HG03521 (cell line): Measurements from ENCODE around the gene BNIP5.

Experiments
- ATAC-seq: cut with Tn5 transposase; IDR thresholded peaks from one replicate; pipeline ENCODE4 v1.9.1; 2021; ENCODE audit warnings: mild to moderate bottlenecking, moderate library complexity; ENCODE audit not compliant: unreplicated experiment

BNIP5 gene

DNA sequence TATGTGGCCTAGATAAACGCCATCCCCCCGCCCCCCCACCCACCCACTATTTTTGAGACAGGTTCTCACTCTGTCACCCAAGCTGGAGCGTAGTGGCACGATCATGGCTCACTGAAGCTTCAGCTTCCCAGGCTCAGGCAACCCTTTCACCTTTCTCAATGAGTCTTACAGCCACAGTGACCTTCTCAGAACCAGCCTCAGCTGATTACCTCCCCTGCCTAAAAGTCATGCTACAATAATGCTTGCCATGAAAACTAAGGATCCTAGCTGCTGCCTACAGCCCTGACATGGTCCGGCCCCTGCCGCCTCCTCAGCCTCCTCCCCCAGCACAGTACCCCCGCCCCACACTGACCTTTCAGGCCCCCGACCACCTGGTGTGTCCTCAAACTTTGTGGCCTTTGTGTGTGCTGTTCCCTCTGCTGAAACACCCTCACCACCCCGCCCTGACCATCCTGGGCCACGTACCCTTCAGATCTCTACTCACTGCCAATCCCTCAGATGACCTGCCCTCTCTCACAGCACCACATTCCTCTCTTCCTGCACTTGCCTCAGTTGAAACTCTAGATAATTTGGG, 35.5 kb downstream of the BNIP5 start:
- no peak for ATAC-seq

DNA sequence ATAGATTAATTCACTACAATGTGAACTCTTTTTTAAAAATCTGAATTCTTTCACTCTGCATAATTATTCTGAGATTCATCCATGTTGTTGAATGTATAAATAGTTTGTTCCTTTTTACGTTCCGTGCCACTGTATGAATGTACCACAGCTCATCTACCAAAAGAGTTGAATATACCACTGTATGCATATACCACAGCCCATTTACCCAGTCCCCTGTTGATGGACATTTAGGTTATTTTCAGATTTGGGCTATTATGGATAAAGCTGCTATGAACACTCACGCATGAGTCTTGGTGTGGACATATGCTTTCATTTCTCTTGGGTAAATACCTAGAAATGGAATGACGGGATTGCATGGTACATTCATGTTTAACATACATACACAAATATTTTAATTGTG, 38.7 kb downstream of the BNIP5 start:
- no peak for ATAC-seq

DNA sequence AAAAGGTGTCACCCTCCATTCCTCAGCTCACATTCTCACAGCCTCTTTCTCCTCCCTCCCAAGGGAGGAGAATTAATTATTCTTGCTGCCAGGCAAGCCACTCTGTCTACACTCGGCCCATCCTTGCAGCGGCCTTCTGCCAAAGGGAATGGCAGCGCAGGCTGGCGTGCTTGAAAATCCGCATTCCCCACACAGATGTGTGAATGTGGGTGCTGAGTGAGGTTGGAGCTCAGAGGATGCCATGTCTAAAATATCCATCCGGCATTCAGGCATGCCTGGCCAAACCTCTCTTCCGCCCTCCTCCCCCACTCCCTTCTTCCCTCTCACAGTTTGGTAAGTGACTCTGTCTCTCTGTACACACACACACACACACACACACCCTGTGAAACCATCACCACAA, 39.2 kb downstream of the BNIP5 start:
- no peak for ATAC-seq

DNA sequence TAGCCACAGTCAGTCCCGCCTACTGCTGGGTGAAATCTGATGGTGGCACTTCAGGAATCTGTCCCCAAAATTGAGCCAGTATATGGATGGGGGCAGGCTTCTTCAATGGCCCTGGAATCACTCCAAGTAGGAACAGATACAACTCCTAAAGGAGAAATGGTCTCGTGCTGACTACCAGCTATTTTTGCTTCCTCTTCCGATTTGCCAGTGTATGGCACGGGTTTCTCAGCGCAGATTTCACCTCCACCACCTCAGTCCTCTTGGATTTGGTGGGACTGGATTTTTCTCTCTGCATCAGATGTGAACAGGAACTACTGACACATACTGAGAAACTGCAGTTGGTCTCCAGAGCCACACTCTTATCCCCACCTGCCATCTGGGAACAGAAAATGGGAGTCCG, 39.6 kb downstream of the BNIP5 start:
- no peak for ATAC-seq

DNA sequence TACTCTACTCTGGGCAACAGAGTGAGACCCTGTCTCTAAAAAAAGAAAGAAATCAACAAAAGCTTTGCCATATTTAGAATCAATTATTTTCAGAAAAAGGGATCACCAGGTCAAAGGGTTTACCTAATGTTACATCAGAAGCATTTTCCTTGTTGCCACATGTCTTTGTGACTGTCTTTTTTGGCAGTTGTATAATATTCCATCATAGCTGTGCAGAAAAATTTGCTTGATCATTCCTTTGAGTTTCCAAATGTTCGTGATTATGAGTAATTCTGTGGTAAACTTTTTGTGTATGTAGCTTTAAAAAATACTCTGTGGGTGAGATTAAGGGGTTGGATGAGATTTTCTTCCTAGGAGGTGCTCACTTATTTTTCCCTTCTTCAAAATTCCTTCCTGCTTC, 40.4 kb downstream of the BNIP5 start:
- ATAC-seq: no peak

DNA sequence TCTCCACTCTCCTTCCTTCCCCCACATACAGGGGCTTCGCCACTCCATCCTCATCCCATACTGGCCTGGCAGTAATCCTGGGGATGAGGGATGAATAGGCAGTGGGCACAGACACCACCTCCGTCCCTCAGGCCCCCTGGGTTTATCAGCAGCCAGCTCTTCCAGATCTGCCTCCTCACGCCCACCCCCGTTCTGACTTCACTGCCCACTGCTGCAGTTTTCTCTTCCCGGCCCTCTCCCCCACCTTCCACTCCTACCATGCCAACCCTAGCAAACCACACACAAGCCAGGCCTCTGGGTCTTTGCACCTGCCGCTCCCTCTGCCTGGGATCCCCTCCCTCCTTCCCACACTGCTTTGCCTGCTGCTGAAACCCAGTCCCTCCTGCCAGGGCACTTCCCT, 44.5 kb downstream of the BNIP5 start:
- no peak for ATAC-seq

DNA sequence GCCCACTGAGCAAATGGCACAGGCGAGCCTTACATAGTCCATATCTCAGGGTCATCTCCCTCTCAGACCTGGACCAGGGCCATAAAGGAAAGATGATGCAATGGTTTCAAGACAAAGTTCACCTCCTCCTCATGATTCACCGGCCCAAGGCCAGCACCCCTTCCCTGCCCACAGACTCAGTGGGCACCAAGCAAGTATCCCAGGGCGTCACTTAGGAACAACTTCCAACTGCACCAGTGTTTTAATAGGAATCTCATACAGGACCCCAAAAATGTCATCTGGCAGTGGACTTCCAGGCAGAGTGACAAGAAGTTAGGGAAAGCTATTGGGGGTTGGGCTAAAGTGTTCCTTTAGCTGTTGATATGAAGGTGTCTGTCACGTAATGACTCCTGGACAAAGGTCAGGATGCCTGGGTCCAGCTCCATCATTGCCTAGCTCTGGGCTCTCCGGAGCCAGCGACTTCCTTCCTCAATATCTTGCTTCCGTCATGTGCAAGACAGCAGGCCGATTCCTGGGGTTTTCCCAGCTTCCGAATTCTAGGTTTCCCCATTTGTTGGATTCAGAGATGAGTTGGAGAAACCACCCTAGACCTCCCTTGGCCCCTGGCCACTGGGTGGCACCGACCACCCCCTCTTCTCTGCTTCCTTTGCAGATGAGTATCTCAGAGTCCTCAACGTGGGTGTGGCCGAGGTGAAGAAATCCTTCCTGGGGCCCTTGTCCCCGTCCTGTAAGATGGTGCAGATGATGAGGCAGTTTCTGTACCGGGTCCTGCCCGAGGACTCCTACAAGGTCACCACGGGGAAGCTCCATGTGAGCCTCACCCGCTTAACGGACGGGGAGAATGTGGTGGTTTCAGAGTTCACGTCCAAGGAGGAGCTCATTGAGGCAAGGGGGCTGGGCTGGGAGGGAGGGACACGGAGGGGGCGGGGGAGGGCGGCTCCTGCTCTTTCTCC, 45.7 kb downstream of the BNIP5 start:
- ATAC-seq: no peak

DNA sequence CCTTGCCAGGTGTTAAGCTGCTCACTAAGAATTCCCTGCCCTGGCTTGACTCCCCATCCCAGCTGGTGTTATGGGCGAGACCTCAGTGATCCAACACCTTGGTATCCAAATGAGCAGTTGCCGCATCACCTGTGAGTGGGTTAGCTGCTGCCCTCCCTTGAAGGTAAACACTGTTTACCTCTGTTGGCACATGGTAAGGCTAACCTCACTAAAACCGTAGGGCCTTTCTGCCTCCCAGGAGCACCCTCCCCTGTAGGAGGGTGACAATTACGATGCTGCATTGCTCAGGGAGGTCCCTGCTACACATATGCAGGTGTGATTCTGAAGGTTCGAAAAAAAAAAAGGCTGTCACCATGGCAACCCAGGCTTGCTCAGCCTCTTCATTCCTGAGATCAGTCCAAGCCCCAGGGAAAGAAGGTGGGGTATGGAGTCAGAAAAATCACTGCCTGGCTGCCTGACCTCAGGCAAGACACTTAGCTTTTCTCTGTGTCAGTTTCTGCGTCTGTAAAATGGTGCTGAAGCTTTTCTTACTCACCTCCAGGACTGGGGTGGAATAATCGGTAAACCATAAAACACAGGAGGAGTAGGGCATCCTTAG, 47.3 kb downstream of the BNIP5 start:
- no peak for ATAC-seq

DNA sequence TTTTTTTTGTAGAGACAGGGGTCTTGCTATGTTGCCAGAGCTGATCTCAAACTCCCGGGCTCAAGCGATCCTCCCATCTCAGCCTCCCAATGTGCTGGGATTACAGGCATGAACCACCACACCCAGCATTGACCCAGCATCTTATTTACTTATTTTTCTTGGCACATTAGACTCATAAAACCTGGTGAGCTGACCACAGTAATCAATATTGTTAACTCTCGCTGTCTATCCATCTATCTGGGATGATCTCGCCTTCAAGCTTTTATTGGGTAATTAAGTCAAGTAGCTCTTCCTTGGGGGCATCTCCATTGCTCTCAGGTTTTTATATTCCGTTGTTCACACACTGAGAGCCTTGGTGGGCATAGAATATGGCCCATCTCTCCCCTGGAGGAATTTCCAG, 49.8 kb downstream of the BNIP5 start:
- no peak for ATAC-seq

DNA sequence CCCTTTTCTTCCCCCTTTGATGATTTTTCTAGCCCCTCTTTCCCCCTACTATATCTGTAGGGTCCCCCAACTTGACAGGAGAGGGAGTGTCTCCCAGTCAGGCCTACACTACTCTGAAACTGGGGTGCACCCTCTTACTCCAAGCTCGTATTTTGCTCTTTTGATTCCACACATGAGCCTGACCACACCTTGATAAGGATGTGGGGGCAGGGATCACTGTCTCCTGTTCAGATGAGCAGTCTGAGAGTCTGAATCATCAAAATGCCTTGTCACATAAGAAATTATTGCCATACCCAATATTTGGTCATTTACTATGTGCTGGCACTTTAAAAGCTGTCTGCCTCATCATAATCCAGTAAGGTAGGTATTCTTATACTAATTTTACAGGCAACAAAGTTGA, 50.9 kb downstream of the BNIP5 start:
- no peak for ATAC-seq

DNA sequence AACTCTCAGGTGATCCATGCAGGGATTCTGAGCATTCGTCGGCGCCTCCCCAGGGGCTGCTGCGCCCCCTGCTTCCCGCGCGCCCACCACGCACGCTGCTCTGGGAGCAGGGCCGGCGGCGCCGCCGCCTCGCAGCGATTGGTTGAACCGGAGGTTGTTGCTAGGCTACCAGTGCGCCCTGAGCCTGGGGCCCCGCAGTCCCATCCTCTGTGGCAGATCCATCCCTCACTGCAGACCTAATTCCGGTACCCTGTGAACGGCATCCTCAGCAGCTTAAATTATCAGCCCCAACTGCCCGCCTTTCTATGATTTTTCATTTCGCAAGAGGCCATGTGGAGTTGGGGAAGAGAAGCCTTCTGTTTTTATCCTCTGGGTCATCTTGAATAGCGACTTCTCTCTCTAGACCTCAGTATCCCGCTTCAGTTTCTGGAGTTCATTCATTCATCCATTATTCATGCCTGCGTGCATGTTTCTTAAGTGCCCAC, 51.5 kb downstream of the BNIP5 start:
- no peak for ATAC-seq

DNA sequence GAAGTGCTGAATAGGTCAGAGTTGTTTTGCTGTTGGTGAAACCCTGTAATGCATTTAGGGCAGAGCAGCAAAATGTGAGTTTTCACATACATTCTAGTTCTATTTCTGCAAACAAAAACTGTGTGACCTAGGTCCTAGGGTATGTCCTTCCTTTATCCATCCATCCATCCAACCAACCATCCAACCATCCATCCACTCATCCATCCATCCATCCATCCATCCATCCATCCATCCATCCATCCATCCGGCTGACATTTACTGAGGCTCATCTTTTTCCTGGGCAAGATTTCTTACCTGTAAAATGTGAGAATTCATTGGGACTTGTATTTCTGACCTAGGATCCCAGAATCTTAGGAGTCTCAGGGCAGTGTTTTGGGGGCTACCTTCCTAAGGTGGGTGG, 52.3 kb downstream of the BNIP5 start:
- ATAC-seq: no peak

DNA sequence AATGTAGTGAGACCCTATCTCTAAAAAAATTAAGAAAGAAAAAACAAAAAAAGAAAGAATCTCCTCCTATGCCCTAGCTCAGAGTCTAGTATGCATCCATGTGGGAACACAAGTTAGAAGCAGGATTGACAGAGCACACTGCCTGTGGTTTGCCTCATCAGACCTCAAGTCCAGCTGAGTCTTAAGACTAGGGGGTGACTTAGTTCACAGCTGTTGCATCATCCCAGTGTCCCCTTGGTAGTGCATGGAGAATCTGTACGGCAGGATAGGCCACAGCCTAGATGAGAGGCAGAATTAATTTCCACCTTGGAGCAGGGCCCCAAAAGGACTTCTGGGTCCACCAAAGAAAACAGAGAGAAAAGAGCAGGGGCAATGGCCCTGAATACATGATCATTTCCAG, 53.1 kb downstream of the BNIP5 start:
- no peak for ATAC-seq

DNA sequence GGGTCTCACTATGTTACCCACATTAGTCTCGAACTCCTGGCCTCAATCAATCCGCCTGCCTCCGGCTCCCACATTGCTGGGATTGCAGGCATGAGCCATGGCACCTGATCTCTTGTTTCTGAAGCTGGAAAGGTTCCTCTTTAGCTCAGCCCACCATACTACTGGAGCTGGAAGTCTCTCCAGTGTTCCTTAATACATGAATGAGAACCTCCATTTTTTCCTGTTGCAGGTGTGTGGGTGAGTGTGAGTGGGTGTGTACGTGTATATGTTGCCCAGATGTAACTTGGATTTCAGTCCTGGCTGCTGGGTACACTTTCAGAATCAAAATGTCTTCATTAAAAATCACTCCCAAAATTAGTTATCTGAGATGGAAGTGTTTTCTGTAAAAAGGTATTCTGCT, 55.7 kb downstream of the BNIP5 start:
- ATAC-seq: no peak

DNA sequence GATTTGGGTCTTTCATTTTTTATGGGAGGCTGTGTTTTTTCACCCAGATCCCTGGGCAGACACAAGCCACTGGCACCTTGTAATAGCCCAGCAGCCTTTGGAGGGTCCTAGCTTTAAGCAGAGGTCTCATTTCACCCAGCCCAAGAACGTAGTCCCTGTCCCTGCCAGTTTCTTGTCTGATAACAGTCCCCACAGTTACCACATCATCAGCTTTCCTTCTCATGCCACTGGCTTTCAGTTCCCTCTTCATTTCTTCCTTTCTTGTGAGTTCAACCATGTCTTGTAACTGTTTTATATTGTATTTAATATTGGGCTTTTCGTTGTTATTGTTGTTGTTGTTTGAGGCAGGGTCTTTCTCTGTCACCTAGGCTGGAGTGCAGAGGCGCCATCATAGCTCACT, 56.2 kb downstream of the BNIP5 start:
- ATAC-seq: no peak

DNA sequence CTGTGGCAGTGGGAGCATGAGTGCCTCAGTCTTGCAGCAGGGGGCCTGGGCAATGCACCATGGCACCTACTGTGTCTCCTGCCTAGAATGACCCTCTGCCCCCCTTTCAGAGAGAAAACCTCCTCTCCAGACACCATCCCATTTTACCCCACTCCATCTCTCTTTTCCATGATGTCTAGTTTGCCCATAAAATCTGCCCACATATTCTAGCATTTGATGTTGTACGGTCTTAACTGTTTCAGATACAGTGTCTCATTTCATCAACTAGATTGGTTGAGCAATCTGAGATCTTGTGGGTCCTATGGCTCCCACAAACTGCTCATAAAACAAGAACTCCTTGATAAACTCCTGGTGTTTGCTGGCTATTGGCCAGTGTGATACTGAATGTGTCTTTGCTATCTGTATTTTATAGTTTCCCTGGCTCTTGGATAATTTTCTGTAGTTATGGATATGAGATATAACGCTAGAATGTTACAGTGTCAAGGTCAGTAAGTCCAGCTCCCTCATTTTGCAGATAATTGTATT, 58.7 kb downstream of the BNIP5 start:
- ATAC-seq: no peak

DNA sequence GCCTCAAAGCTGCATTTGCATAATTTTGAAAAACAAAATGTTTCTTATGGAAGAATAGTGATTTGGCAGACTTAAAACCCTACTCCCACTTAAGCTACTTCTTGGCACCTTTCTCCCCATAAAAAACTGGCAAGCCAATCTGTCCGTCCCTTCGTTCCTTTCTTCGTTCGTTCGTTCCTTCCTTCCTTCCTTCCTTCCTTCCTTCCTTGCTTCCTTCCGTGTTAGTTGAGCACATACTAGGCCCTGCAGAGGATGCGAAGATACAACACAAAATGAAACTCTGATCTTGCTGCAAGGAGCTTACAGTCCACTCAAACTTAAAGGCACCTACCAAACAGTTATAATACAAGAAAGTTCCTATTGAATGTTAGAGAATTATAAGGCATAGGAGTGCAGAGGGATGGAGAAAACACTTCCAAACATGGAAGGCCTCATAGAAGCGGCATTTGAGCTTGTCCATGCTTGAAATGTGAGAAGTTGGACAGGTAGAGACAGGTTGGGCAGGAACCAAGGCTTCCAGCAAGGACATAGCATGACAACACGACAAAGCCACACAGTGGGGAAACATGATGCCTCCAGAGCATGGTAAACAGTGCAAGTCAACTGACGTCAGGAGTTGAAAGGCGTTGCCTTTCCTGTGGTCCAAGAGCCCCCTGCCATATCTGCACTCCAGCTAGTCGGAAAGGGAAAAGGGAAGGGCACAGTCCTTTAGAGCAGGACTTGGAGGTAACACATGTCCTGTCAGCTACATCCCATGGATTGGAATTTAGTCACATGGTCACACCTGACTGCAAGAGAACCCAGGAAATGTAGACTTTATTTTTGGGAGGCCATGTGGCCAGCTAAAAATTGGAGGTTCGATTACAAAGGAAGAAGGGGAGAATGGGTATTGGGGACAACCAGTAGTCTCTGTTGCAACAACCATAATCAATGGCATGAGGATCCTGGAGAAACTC, 59.8 kb downstream of the BNIP5 start:
- ATAC-seq: no peak

DNA sequence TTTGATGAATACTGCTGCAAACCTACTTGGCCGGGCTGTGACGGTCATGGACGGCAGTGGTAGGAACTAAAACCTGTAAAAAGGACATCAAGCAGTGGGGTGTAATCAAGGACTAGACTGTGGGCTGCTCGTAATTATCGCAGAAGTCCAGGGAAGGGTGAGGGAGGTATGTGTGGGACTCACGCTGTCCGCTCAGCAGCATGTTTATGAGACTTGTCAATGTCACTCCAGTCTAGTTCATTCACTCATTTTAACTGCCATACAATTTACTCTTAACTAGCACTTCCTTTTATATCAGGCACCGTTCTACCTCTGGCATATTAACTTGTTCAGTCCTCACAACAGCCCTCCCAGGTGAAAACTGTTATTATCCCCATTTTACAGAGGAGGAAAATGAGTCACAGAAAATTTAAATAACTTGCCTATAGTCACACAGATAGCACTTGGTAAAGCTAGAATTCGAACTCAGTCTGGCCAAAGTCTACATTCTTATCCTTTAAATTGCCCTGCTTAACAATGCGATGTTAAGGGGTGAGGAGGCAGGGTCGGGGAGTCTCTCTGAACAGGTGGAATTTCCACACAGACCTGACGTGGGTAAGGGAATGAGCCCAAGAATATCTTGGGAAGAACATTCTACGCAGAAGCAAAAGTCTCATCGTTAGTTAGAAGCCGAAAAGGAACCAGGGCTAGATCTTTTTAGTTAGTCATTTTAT, 62.7 kb downstream of the BNIP5 start:
- ATAC-seq: no peak

DNA sequence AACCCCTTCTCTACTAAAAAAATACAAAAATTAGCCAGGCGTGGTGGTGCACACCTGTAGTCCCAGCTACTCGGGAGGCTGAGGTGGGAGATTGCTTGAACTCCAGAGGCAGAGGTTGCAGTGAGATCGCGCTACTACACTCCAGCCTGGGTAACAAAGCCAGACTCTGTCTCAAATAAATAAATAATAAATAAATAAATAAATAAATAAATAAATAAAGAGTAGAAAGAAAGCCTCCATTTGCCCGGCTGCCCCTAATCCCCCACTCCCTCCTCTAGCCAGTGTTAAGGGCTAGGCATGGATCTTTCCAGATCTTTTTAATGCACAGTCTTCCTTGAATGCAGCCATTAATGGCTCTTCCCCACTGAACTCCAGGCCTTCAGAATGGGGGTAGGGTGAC, 63.6 kb downstream of the BNIP5 start:
- ATAC-seq: no peak

DNA sequence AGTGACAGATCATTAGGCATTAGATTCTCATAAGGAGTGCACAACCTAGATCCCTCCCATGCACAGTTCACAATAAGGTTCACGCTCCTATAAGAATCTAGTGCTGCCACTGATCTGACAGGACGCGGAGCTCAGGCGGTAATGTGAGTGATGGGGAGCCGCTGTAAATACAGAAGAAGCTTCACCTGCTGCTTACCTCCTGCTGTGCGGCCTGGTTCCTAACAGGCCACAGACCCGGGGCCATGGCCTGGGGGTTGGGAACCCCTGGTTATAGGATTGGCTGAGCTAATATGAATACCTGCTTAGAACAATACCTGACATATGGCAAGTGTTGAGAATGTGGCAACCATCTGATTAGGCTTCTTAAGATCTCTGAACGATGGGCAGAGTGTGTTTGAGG, 64.5 kb downstream of the BNIP5 start:
- no peak for ATAC-seq
